Measurements from ENCODE around the gene GRIFIN.

Gene GRIFIN

DNA sequence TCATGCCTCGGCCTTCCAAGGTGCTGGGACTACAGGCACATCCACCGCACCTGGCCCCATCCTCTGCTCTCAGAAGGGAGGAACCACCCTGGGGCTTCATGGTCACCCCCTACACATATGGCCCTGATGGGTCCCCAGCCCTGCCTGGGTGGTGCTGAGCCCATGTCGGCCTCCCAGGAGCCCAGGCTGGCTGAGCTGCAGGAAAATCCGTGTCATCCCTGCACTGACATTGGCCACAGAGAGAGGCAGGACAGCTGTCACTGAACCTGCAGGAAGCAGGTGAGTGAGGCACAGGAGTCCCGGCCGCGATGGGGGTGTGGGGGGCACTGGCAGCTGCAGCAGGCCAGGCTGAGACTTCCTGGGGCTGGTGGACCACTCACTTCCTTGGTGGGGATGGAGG, 8.0 kb downstream of the GRIFIN start:
- TF ChIP-seq, protein P1, sequence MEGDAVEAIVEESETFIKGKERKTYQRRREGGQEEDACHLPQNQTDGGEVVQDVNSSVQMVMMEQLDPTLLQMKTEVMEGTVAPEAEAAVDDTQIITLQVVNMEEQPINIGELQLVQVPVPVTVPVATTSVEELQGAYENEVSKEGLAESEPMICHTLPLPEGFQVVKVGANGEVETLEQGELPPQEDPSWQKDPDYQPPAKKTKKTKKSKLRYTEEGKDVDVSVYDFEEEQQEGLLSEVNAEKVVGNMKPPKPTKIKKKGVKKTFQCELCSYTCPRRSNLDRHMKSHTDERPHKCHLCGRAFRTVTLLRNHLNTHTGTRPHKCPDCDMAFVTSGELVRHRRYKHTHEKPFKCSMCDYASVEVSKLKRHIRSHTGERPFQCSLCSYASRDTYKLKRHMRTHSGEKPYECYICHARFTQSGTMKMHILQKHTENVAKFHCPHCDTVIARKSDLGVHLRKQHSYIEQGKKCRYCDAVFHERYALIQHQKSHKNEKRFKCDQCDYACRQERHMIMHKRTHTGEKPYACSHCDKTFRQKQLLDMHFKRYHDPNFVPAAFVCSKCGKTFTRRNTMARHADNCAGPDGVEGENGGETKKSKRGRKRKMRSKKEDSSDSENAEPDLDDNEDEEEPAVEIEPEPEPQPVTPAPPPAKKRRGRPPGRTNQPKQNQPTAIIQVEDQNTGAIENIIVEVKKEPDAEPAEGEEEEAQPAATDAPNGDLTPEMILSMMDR (IDR thresholded peaks at IDR 0.05; ENCODE audit: insufficient read depth, low read depth, low read length, missing control alignments), result no peak
- H3K4me3 ChIP-seq (ENCODE audit: low read length), result no peak overlapping the region
- no peak for DNase-seq (ENCODE audit: low read depth)

DNA sequence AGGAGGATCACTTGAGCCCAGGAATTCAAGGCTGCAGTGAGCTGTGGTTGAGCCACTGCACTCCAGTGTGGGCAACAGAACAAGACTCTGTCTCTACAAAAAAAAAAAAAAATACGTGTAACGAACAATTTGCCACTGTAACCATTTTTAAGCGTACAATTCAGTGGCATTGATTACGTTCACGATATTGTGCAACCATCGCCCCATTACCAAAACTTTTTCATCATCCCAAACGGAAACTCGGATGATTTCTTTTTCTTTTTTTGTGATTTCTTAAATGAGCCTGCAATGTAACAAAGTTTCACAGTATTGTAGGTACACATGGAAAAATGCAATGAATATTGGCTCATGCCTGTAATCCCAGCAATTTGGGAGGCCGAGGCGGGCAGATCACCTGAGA, 9.5 kb downstream of the GRIFIN start:
- no peak for DNase-seq (ENCODE audit: low read depth)
- H3K4me3 ChIP-seq (ENCODE audit: low read length), result no peak overlapping the region
- TF ChIP-seq, protein P1 (IDR thresholded peaks at IDR 0.05; ENCODE audit: insufficient read depth, low read depth, low read length, missing control alignments), result no peak

DNA sequence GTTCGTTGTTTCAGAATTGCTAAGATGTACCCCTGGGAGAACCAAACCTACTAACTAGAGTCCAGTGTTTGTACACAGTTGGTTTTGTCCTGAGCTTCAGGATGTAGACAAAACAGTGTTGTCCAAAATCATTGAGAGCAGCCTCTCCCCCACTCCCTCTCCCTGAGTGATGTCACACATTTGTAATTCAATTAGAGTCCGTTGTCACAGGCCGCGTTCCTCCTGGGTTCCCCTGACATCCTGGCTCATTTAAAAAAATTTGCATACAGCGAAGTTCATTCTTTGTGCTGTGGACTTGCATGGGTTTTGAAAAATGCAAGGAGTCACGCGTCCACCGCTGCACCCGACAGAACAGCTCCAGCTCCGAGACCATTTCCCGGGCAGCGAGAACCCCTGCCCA, 10.3 kb downstream of the GRIFIN start:
- TF ChIP-seq, protein P1 (IDR thresholded peaks at IDR 0.05; ENCODE audit: insufficient read depth, low read depth, low read length, missing control alignments), result no peak
- H3K4me3 ChIP-seq (ENCODE audit: low read length), result no peak overlapping the region

DNA sequence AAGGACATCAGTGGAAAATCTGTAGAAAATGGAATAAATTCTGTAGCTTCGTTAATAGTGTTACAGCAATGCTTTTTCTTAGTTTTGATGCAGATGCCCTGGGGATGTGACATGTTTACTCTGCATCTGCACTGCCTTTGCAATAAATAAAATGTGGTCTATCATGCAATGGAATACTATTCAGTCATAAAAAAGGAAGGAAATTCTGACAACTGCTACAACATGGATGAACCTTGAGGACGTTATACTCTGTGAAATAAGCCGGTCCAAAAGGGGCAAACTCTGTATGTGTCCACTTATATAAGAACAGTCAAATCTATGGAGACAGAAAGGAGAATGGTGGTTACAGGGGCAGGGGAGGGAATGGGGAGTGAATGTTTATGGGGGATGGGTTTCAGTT, 13.5 kb downstream of the GRIFIN start:
- no peak overlapping the region for H3K4me3 ChIP-seq (ENCODE audit: low read length)
- DNase-seq (ENCODE audit: low read depth), result no peak
- TF ChIP-seq, protein P1 (IDR thresholded peaks at IDR 0.05; ENCODE audit: insufficient read depth, low read depth, low read length, missing control alignments), result no peak

More for the DNA sequence above, 10.3 kb downstream of the GRIFIN start:
- DNase-seq (ENCODE audit: low read depth), result no peak

DNA sequence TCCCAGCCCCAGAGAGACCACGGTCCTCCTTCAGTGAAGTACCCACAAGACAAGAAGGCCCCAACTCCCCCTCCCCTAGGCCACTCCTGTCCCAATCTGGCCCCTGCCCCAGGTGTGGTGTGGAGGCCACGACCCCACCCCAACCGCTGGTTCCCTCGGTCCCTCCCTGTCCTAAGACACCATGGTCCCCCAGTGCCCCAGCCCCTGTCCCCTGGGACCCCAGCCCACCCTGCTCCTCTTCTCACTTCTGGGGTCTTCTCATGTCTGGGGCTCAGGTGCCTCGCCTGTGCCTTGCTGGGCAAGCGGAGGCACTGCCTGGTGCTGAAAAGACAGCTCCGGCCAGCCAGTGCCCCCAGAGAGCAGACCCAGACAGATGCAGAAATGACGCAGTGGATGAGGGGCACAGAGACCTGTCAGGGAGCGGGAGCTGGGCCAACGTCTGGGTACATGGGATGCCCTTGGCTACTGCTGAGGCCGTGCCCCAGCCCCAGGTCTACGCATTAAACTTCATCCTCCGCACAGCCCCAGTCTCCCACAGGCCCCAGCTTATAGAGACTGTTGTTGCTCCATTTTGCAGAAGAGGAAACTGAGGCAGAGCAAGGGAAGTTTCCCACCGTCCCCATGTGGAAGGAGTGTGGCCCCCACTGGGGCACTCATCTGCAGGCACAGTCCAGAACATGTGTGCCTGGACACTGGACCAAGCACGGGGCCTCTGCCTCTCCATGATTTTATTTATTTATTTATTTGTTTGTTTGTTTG, 14.8 kb downstream of the GRIFIN start:
- H3K4me3 ChIP-seq (ENCODE audit: low read length), result no peak overlapping the region
- TF ChIP-seq, protein P1 (IDR thresholded peaks at IDR 0.05; ENCODE audit: insufficient read depth, low read depth, low read length, missing control alignments), result no peak
- no peak for DNase-seq (ENCODE audit: low read depth)

DNA sequence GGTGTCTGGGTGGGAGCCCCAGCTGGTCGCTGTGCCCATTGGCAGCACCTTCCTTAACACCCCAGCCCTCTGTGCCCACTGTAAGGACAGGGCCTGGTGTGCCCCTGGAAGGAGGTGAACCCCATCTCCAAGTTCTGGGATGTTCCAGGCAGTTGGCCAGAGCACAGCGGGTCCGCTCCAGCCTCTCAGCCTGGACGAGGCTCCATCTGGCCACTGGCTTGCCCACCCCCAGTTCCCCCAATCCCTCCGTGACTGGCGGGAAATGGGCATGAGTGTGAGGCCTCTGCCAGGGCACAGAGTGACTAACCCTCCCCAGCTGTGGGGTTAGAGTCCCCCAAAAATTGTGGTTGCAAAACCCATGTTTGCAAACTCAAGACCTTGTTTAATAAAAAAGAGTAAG, 15.6 kb downstream of the GRIFIN start:
- no peak overlapping the region for H3K4me3 ChIP-seq (ENCODE audit: low read length)
- TF ChIP-seq, protein P1 (IDR thresholded peaks at IDR 0.05; ENCODE audit: insufficient read depth, low read depth, low read length, missing control alignments), result no peak
- no peak for DNase-seq (ENCODE audit: low read depth)

DNA sequence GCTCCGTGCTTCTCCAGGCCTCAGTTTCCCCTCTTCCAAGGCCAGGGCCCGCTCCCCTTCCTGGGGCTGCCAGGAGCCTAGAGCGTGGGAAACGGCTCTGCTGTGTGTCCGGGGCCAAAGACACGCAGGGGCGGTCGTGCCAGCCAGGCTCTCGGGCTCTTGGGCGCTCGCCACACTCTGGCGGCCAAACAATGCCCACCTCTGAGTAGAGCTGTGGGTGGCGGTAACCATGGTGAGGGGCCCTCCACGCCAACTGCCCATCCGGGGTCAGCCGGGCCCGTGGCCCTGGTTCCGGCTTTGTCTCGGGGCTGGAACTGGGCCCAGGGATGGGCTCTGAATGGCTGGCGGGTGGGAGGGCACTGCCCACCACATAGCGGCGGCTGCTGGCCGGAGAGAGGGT, 16.0 kb downstream of the GRIFIN start:
- DNase-seq (ENCODE audit: low read depth), result no peak
- TF ChIP-seq, protein P1 (IDR thresholded peaks at IDR 0.05; ENCODE audit: insufficient read depth, low read depth, low read length, missing control alignments), result no peak
- H3K4me3 ChIP-seq (ENCODE audit: low read length), result no peak overlapping the region

All from epithelial cell of esophagus (primary cell).